ENCODE measurements around the gene CBLC. TPM values are rescaled to one million over a fixed set of nuclear protein-coding genes. Genes with fewer than 3 reads are reported as not detected.

CBLC gene, protein sequence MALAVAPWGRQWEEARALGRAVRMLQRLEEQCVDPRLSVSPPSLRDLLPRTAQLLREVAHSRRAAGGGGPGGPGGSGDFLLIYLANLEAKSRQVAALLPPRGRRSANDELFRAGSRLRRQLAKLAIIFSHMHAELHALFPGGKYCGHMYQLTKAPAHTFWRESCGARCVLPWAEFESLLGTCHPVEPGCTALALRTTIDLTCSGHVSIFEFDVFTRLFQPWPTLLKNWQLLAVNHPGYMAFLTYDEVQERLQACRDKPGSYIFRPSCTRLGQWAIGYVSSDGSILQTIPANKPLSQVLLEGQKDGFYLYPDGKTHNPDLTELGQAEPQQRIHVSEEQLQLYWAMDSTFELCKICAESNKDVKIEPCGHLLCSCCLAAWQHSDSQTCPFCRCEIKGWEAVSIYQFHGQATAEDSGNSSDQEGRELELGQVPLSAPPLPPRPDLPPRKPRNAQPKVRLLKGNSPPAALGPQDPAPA
- polyA plus RNA-seq (2013, experiment 1 of 2), result not detected
- not detected for polyA plus RNA-seq (2013, experiment 2 of 2)

DNA sequence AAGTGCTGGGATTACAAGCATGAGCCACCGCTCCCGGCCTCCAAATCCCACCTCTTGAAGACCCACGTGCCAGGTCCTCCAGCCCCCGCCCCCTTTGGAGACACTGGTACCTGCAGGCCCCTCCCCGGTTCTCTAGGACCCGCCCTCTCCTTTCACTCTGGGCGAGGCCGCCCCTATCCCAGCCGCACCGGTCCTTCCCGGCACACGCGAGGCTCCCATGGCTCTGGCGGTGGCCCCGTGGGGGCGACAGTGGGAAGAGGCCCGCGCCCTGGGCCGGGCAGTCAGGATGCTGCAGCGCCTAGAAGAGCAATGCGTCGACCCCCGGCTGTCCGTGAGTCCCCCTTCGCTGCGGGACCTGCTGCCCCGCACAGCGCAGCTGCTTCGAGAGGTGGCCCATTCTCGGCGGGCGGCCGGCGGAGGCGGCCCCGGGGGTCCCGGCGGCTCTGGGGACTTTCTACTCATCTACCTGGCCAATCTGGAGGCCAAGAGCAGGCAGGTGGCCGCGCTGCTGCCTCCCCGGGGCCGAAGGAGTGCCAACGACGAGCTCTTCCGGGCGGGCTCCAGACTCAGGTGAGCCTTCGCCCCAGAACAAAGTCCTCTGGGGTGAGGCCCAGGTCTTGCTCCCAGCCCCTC is at the start of gene CBLC:
Gene CBLC, plus strand, starts transcription at position 176 of the 633 bp plus-strand sequence. Its CDS starts 42 bp downstream, at position 218.
- no peak for DNase-seq
- Histone ChIP-seq H2BK15ac (ENCODE audit: low read depth, poor library complexity, severe bottlenecking) (peak within 1 kb of the TSS; percentile 89), H3K9me3 (ENCODE audit: control insufficient read depth, low read length) (no peaks in the 10 kb centered on the region), H3K14ac (ENCODE audit: low read length in 2 of 2) (no peak within 1 kb of the TSS), H3K18ac (ENCODE audit: low read depth in 1 of 2, low read length in 2 of 2) (peak within 1 kb of the TSS in 1 of 2 experiments; percentile 28), H4K91ac (ENCODE audit: low read length) (no peak within 1 kb of the TSS), H3K4me1 (ENCODE audit: control insufficient read depth, insufficient read depth, low read depth, low read length) (peaks cover 9% of the 10 kb centered on the region), H2BK120ac (ENCODE audit: low read depth, low read length) (peak within 1 kb of the TSS; percentile 49), H3K27me3 (ENCODE audit: control insufficient read depth in 1 of 2, insufficient read depth in 1 of 2, low read length in 2 of 2) (peaks cover 4 to 8% of the 10 kb centered on the region in 2 experiments), H3K9ac (ENCODE audit: low read length) (no peak within 1 kb of the TSS), H3K36me3 (ENCODE audit: control insufficient read depth in 1 of 2, insufficient read depth in 2 of 2, low read depth in 1 of 2, low read length in 2 of 2) (no peaks in the 10 kb centered on the region), H2BK12ac (ENCODE audit: low read length in 2 of 2) (peak within 1 kb of the TSS in 1 of 2 experiments; percentile 77), H3K79me1 (replicated peaks; ENCODE audit: low read length, poor library complexity, severe bottlenecking) (no peaks in the 10 kb centered on the region), H3K4ac (ENCODE audit: low read depth in 1 of 2, low read length in 2 of 2) (no peak within 1 kb of the TSS), H2AK5ac (ENCODE audit: low read length, severe bottlenecking) (no peak within 1 kb of the TSS), H2BK5ac (ENCODE audit: low read depth, low read length, poor library complexity, severe bottlenecking) (no peak within 1 kb of the TSS), H4K8ac (ENCODE audit: low read length) (no peak within 1 kb of the TSS), H2AFZ (ENCODE audit: low read depth, low read length) (peak within 1 kb of the TSS; percentile 30), H3K4me2 (ENCODE audit: low read length, poor library complexity, severe bottlenecking) (peak within 1 kb of the TSS; percentile 56), H3K4me3 (ENCODE audit: insufficient read depth in 1 of 2, low read depth in 1 of 2, low read length in 2 of 2) (no peak within 1 kb of the TSS), H3K27ac (ENCODE audit: low read length, poor library complexity, severe bottlenecking) (no peak within 1 kb of the TSS), H3K23ac (ENCODE audit: low read length in 2 of 2) (peak within 1 kb of the TSS in 1 of 2 experiments; percentile 86)
- 13% methylated on average over 41 of the region's 47 CpGs for WGBS

DNA sequence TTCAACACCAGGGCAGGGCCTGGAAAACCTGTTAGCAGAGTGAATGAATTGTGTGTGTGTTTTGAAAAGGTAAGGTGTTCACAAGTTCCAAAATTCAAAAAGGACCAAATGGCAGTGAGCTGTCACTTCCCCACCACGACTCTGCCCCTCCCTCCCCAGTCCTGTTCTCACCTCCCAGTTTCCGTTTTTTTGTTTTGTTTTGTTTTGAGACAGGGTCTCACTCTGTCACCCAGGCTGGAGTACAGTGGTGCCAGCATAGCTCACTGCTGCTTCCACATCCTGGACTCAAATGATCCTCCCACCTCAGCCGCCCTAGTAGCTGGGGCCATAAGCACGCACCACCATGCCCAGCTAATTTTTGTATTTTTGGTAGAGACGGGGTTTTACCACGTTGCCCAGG is 49.5 kb upstream of the CBLC start:
- Histone ChIP-seq H2AFZ (ENCODE audit: low read depth, low read length) (no peak overlapping the region), H3K9me3 (ENCODE audit: control insufficient read depth, low read length) (no peaks in the 10 kb centered on the region), H3K4me1 (ENCODE audit: control insufficient read depth, insufficient read depth, low read depth, low read length) (peaks cover 11% of the 10 kb centered on the region), H3K4ac (ENCODE audit: low read depth in 1 of 2, low read length in 2 of 2) (no peak overlapping the region), H4K91ac (ENCODE audit: low read length) (no peak overlapping the region), H2BK15ac (ENCODE audit: low read depth, poor library complexity, severe bottlenecking) (no peak overlapping the region), H2BK12ac (ENCODE audit: low read length in 2 of 2) (no peak overlapping the region), H3K79me1 (replicated peaks; ENCODE audit: low read length, poor library complexity, severe bottlenecking) (no peaks in the 10 kb centered on the region), H3K18ac (ENCODE audit: low read depth in 1 of 2, low read length in 2 of 2) (no peak overlapping the region), H2AK5ac (ENCODE audit: low read length, severe bottlenecking) (no peak overlapping the region), H4K8ac (ENCODE audit: low read length) (no peak overlapping the region), H3K4me2 (ENCODE audit: low read length, poor library complexity, severe bottlenecking) (no peak overlapping the region), H2BK5ac (ENCODE audit: low read depth, low read length, poor library complexity, severe bottlenecking) (no peak overlapping the region), H3K9ac (ENCODE audit: low read length) (no peak overlapping the region), H3K14ac (ENCODE audit: low read length in 2 of 2) (no peak overlapping the region), H2BK120ac (ENCODE audit: low read depth, low read length) (no peak overlapping the region), H3K27ac (ENCODE audit: low read length, poor library complexity, severe bottlenecking) (no peak overlapping the region), H3K4me3 (ENCODE audit: insufficient read depth in 1 of 2, low read depth in 1 of 2, low read length in 2 of 2) (no peak overlapping the region), H3K23ac (ENCODE audit: low read length in 2 of 2) (no peak overlapping the region), H3K36me3 (ENCODE audit: control insufficient read depth in 1 of 2, insufficient read depth in 2 of 2, low read depth in 1 of 2, low read length in 2 of 2) (no peaks in the 10 kb centered on the region), H3K27me3 (ENCODE audit: control insufficient read depth in 1 of 2, insufficient read depth in 1 of 2, low read length in 2 of 2) (no peaks in the 10 kb centered on the region)
- 70% methylated on average over 6 of the region's 6 CpGs for whole genome bisulfite sequencing
- no peak for DNase-seq

DNA sequence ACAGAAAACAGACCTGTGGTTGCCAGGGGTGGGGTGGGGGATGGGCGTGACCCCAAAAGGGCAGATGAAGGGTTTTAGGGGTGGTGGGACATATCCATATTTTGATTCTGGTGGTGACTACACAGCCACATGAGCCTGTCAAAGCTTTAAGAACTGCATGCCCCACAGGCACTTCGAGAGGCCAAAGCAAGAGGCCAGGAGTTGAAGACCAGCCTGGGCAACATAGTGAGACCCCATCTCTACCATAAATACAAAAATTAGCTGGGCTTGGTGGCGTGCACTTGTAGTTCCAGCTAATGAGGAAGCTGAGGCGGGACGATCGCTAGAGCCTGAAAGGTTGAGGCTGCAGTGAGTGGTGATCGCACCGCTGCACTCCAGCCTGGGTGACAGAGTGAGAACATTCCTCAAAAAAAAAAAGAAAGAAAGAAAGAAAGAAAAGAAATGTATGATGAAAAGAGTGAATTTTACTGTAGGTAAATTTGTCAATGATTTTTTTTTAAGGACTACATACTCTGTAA is 48.1 kb upstream of the CBLC start:
- no peak for DNase-seq
- peaks cover 8% of the 10 kb centered on the region for H3K4me1 ChIP-seq (ENCODE audit: control insufficient read depth, insufficient read depth, low read depth, low read length)
- no peak overlapping the region for H3K4me2 ChIP-seq (ENCODE audit: low read length, poor library complexity, severe bottlenecking)
- H3K4me3 ChIP-seq (ENCODE audit: insufficient read depth in 1 of 2, low read depth in 1 of 2, low read length in 2 of 2), result no peak overlapping the region
- H3K4ac ChIP-seq (ENCODE audit: low read depth in 1 of 2, low read length in 2 of 2), result no peak overlapping the region
- H4K91ac ChIP-seq (ENCODE audit: low read length), result no peak overlapping the region
- no peak overlapping the region for H2AK5ac ChIP-seq (ENCODE audit: low read length, severe bottlenecking)
- no peak overlapping the region for H2BK12ac ChIP-seq (ENCODE audit: low read length in 2 of 2)
- no peak overlapping the region for H2BK120ac ChIP-seq (ENCODE audit: low read depth, low read length)
- H3K18ac ChIP-seq (ENCODE audit: low read depth in 1 of 2, low read length in 2 of 2), result no peak overlapping the region
- WGBS, result 95% methylated on average over 8 of the region's 8 CpGs
- H3K9ac ChIP-seq (ENCODE audit: low read length), result no peak overlapping the region
- no peak overlapping the region for H3K23ac ChIP-seq (ENCODE audit: low read length in 2 of 2)
- H2AFZ ChIP-seq (ENCODE audit: low read depth, low read length), result no peak overlapping the region
- no peak overlapping the region for H3K27ac ChIP-seq (ENCODE audit: low read length, poor library complexity, severe bottlenecking)
- H3K36me3 ChIP-seq (ENCODE audit: control insufficient read depth in 1 of 2, insufficient read depth in 2 of 2, low read depth in 1 of 2, low read length in 2 of 2), result no peaks in the 10 kb centered on the region
- H3K27me3 ChIP-seq (ENCODE audit: control insufficient read depth in 1 of 2, insufficient read depth in 1 of 2, low read length in 2 of 2), result no peaks in the 10 kb centered on the region
- H3K14ac ChIP-seq (ENCODE audit: low read length in 2 of 2), result no peak overlapping the region
- H4K8ac ChIP-seq (ENCODE audit: low read length), result no peak overlapping the region
- H3K79me1 ChIP-seq (replicated peaks; ENCODE audit: low read length, poor library complexity, severe bottlenecking), result no peaks in the 10 kb centered on the region
- H2BK15ac ChIP-seq (ENCODE audit: low read depth, poor library complexity, severe bottlenecking), result no peak overlapping the region
- H2BK5ac ChIP-seq (ENCODE audit: low read depth, low read length, poor library complexity, severe bottlenecking), result no peak overlapping the region
- no peaks in the 10 kb centered on the region for H3K9me3 ChIP-seq (ENCODE audit: control insufficient read depth, low read length)

DNA sequence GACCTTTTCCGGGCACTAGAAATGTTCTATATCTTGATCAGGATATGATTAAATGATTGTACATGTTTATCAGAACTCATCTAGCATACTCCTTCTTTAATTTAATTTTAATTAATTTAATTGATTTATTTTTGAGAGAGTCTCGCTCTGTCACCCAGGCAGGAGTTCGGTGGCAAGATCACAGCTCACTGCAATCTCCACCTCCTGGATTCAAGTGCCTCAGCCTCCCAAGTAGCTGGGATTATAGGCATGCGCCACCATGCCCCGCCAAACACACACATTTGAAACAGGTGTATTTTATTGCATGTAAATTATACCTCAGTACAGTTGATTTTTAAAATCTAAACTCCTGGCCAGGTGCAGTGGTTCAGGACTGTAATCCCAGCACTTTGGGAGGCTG is 46.6 kb upstream of the CBLC start:
- Histone ChIP-seq H3K36me3 (ENCODE audit: control insufficient read depth in 1 of 2, insufficient read depth in 2 of 2, low read depth in 1 of 2, low read length in 2 of 2) (no peaks in the 10 kb centered on the region), H3K4me1 (ENCODE audit: control insufficient read depth, insufficient read depth, low read depth, low read length) (no peaks in the 10 kb centered on the region), H2BK120ac (ENCODE audit: low read depth, low read length) (no peak overlapping the region), H3K14ac (ENCODE audit: low read length in 2 of 2) (no peak overlapping the region), H2AK5ac (ENCODE audit: low read length, severe bottlenecking) (no peak overlapping the region), H2BK15ac (ENCODE audit: low read depth, poor library complexity, severe bottlenecking) (no peak overlapping the region), H4K91ac (ENCODE audit: low read length) (no peak overlapping the region), H2BK5ac (ENCODE audit: low read depth, low read length, poor library complexity, severe bottlenecking) (no peak overlapping the region), H4K8ac (ENCODE audit: low read length) (no peak overlapping the region), H3K4me3 (ENCODE audit: insufficient read depth in 1 of 2, low read depth in 1 of 2, low read length in 2 of 2) (no peak overlapping the region), H3K79me1 (replicated peaks; ENCODE audit: low read length, poor library complexity, severe bottlenecking) (no peaks in the 10 kb centered on the region), H3K4me2 (ENCODE audit: low read length, poor library complexity, severe bottlenecking) (no peak overlapping the region), H3K9ac (ENCODE audit: low read length) (no peak overlapping the region), H3K9me3 (ENCODE audit: control insufficient read depth, low read length) (no peaks in the 10 kb centered on the region), H2BK12ac (ENCODE audit: low read length in 2 of 2) (no peak overlapping the region), H3K27ac (ENCODE audit: low read length, poor library complexity, severe bottlenecking) (no peak overlapping the region), H3K27me3 (ENCODE audit: control insufficient read depth in 1 of 2, insufficient read depth in 1 of 2, low read length in 2 of 2) (no peaks in the 10 kb centered on the region), H2AFZ (ENCODE audit: low read depth, low read length) (no peak overlapping the region), H3K4ac (ENCODE audit: low read depth in 1 of 2, low read length in 2 of 2) (no peak overlapping the region), H3K18ac (ENCODE audit: low read depth in 1 of 2, low read length in 2 of 2) (no peak overlapping the region), H3K23ac (ENCODE audit: low read length in 2 of 2) (no peak overlapping the region)
- DNase-seq, result no peak
- 100% methylated on average over 2 of the region's 5 CpGs for WGBS
